Mucosa of descending colon (tissue), 3 donors: ENCODE measurements around the gene KRTAP3-1. TPM values are rescaled to one million over a fixed set of nuclear protein-coding genes. Genes with fewer than 3 reads are reported as not detected.

Experiments
- ATAC-seq: fragments of 200-7000 bp; cut with Tn5 transposase; one replicate; pipeline ENCODE4 v1.9.1; 2020; ENCODE audit warnings: mild to moderate bottlenecking, moderate library complexity
- DNase-seq, 3 donors: peaks; one replicate each; pipeline ENCODE4 v3.0.0-alpha.2; 2020
- H3K36me3 ChIP-seq: fragments of 200-600 bp; one replicate; pipeline ENCODE4 v1.8.0; 2021; ENCODE audit warnings: low read depth, mild to moderate bottlenecking
- H3K4me1 ChIP-seq: fragments of 200-600 bp; one replicate; pipeline ENCODE4 v1.8.0; 2021; ENCODE audit warnings: low read depth, mild to moderate bottlenecking
- H3K4me3 ChIP-seq: fragments of 200-600 bp; one replicate; pipeline ENCODE4 v1.8.0; 2021; ENCODE audit warnings: mild to moderate bottlenecking
- H3K9me3 ChIP-seq: fragments of 200-600 bp; one replicate; pipeline ENCODE4 v1.8.0; 2021; ENCODE audit warnings: mild to moderate bottlenecking
- CTCF ChIP-seq: fragments of 200-600 bp; IDR thresholded peaks from one replicate; pipeline ENCODE4 v1.8.0; 2022; ENCODE audit warnings: antibody characterized with exemption, mild to moderate bottlenecking
- intact Hi-C, 2 donors: fragments of 100-400 bp; cut with DNase I in 1 of 2; cut with micrococcal nuclease in 1 of 2; formaldehyde crosslinking; loops; one replicate each; pipeline versions ENCODE4 v1.11.0 to v1.11.1; 2022; cut with DNase I, micrococcal nuclease
- total RNA-seq, 3 donors: library from RNA; stranded (reverse); fragmentation: NEBNext Ultra II Directional in 2 of 3; extraction: Animal tissue kit (Norgen Biotek cat#: 25700) in 2 of 3; gene quantifications; one replicate each; pipeline versions ENCODE4 v1.2.1 to v1.2.4, GENCODE V29; 2021 to 2023
- donor health status: DM: no; HTN: no; CAD: no; lungs with moderate emphysema.
- donor health status: DM: no; HTN: no; CAD: no.
- donor health status: DM: no; HTN: yes; CAD: no.

Gene KRTAP3-1
- total RNA-seq, 3 donors from 2014 or later = not detected

GRCh38 chr17:41012326-41013120, 3.6 kb upstream of the KRTAP3-1 start:
- intact Hi-C loops = no loop called here
- ATAC-seq (no peak), DNase-seq (no peak)
- Histone ChIP-seq H3K4me3 (no peak overlapping the region), H3K9me3 (no peaks in the 10 kb centered on the region), H3K36me3 (no peaks in the 10 kb centered on the region), H3K4me1 (no peaks in the 10 kb centered on the region)
- no peak for TF ChIP-seq CTCF

- no peak for TF ChIP-seq CTCF
- Histone ChIP-seq H3K4me1 (no peaks in the 10 kb centered on the region), H3K36me3 (no peaks in the 10 kb centered on the region), H3K9me3 (no peaks in the 10 kb centered on the region), H3K4me3 (no peak overlapping the region)
- intact Hi-C loops = no loop called here
- ATAC-seq (no peak), DNase-seq (no peak)
Measured at GRCh38 chr17:41010441-41010840, 1.5 kb upstream of the KRTAP3-1 start.

GRCh38 chr17:41009936-41010335, 1.0 kb upstream of the KRTAP3-1 start:
- H3K4me1 ChIP-seq = no peaks in the 10 kb centered on the region
- H3K36me3 ChIP-seq = no peaks in the 10 kb centered on the region
- H3K4me3 ChIP-seq = no peak overlapping the region
- no peak for TF ChIP-seq CTCF
- DNase-seq (no peak), ATAC-seq (no peak)
- no peaks in the 10 kb centered on the region for H3K9me3 ChIP-seq
- intact Hi-C loops = no loop called here

- DNase-seq = no peak
- intact Hi-C loops = no loop called here
- Histone ChIP-seq H3K4me3 (no peak overlapping the region), H3K36me3 (no peaks in the 10 kb centered on the region), H3K9me3 (no peaks in the 10 kb centered on the region), H3K4me1 (no peaks in the 10 kb centered on the region)
- ATAC-seq = no peak
- no peak for TF ChIP-seq CTCF
Measured at GRCh38 chr17:41009301-41009760, 403 bp upstream of the KRTAP3-1 start.

- no peaks in the 10 kb centered on the region for H3K36me3 ChIP-seq
- no peaks in the 10 kb centered on the region for H3K9me3 ChIP-seq
- no peak overlapping the region for H3K4me3 ChIP-seq
- no peak for TF ChIP-seq CTCF
- intact Hi-C loops = no loop called here
- ATAC-seq (no peak), DNase-seq (no peak)
- no peaks in the 10 kb centered on the region for H3K4me1 ChIP-seq
Measured at GRCh38 chr17:41004397-41004796, 4.5 kb downstream of the KRTAP3-1 start.
